ENCODE data around the gene SRP19.

Gene SRP19

DNA sequence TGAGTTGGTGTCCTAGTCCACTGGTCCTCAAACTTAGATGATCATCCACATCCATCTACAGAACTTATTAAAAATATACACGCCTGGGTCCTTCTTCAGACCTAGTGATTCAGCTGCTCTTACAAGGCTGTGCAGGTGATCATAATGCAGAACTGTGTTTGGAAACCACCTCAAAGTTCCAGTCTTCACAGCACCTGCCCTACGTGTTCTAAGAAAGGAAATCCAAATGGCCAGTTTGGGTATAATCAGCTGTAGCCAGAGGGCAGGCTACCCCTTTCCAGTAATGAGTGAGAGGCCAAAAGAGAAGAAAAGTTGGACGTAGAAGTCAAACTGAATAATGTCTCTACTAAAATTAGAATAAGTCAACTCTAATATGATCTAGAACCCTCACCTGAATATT lies 45.5 kb downstream of the SRP19 start:
- no peak for TF ChIP-seq ZFX (IDR thresholded peaks at IDR 0.05)
- TF ChIP-seq, protein P1, sequence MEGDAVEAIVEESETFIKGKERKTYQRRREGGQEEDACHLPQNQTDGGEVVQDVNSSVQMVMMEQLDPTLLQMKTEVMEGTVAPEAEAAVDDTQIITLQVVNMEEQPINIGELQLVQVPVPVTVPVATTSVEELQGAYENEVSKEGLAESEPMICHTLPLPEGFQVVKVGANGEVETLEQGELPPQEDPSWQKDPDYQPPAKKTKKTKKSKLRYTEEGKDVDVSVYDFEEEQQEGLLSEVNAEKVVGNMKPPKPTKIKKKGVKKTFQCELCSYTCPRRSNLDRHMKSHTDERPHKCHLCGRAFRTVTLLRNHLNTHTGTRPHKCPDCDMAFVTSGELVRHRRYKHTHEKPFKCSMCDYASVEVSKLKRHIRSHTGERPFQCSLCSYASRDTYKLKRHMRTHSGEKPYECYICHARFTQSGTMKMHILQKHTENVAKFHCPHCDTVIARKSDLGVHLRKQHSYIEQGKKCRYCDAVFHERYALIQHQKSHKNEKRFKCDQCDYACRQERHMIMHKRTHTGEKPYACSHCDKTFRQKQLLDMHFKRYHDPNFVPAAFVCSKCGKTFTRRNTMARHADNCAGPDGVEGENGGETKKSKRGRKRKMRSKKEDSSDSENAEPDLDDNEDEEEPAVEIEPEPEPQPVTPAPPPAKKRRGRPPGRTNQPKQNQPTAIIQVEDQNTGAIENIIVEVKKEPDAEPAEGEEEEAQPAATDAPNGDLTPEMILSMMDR (conservative IDR thresholded peaks at IDR 0.05): no peak
- H3K27ac ChIP-seq: no peak overlapping the region

DNA sequence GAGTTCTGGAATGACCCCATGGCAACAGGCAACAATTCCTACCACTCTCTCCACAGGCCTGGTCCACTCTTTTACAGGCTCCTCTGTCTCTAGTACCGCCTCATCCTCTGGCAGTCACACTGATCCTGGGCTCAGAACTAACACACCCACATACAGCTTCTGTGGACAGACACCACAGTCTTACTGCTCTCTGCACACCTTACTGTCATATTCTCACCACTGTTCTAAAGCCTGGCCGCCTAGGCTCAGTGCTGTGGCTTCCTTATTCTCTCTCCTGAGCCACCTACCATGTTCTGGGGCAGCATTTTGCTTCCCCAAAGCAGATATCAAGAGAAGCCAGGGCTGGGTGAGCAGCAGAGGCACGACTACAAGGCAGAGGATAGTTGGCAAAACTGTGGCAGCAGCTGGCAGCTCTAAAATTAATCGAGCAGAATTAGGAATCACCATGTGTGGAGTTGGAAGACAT lies 46.1 kb downstream of the SRP19 start:
- TF ChIP-seq, protein P1 (conservative IDR thresholded peaks at IDR 0.05): no peak
- TF ChIP-seq ZFX (IDR thresholded peaks at IDR 0.05): no peak

DNA sequence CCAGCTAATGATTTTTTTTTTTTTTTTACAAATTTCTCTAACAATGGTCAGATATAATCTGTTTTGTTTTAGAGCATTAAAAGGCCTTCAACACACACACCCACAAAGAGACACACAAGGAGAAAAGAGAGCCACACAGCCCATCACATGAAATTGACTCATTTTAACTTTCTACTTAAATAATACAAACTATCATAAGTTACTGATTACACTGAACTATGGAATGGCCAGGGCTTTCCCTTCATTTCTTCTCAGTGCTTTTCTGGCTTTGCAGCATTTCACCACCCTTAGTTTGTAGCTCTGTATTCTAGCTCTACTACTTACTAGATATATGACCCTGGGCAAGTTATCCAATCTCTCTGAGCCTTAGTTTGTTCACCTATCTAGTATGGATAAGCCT lies 47.8 kb downstream of the SRP19 start:
- TF ChIP-seq, protein P1 (conservative IDR thresholded peaks at IDR 0.05): no peak
- no peak for TF ChIP-seq ZFX (IDR thresholded peaks at IDR 0.05)

More for the DNA sequence above, 46.1 kb downstream of the SRP19 start:
- H3K27ac ChIP-seq: no peak overlapping the region

DNA sequence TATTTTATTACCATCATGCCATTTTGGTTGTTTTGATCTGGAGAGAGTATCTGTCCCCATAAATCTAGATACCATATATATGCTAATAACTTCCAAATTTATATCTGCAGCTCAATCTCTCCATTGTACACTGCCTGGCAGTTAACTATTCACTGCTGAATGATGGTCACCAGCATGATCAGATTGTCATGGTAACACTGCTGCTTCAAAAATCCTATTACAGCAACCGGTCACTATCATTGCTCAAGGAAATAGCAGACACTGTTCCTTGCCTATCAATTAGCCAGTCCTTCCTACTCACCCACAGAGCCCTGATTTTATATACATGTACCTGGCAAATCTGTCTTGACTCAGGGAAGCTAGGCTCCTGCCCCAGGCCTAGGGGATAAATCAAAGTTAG lies 49.4 kb downstream of the SRP19 start:
- TF ChIP-seq, protein P1 (conservative IDR thresholded peaks at IDR 0.05): no peak
- TF ChIP-seq ZFX (IDR thresholded peaks at IDR 0.05): no peak

More for the DNA sequence above, 47.8 kb downstream of the SRP19 start:
- no peak overlapping the region for H3K27ac ChIP-seq

DNA sequence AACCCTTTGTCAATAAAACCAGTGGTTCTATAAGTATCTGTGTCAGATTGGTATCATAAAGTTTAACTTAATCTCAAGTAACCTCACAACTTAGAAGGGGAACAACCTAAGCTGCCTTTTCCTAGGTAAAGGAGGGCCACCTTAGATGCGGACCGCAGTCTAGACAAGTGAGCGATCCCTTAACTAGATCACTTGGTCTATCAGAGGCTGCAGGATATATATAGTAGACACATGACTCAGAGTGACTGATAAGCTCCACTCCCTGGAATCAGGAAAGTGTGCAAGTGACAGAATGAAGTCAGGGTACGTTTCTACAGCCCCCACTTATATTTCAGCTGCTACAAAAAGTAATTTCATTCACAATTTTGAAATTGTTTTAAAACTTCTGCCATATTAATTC lies 53.5 kb downstream of the SRP19 start:
- TF ChIP-seq ZFX (IDR thresholded peaks at IDR 0.05): no peak
- TF ChIP-seq, protein P1 (conservative IDR thresholded peaks at IDR 0.05): no peak
- no peak overlapping the region for H3K27ac ChIP-seq

More for the DNA sequence above, 49.4 kb downstream of the SRP19 start:
- no peak overlapping the region for H3K27ac ChIP-seq

DNA sequence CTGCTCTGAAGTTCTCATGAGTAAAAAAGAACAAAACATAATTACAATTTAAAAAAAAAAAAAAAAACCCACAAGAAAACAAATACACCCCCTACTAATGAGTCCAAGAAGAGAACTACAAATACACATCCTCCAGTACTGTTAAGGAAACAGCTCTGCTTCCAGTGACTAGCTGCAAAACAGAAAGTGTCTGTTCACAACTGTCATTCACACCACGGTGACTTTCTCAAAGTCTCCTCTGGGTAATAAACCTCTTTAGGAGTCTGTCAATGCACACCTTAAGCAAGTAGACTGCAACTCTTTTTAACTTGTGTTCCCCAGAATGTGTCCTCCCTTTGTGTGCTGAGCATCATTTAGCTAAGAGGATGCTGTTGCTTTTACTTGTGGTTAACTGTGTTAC lies 54.7 kb downstream of the SRP19 start:
- TF ChIP-seq, protein P1 (conservative IDR thresholded peaks at IDR 0.05): no peak
- no peak for TF ChIP-seq ZFX (IDR thresholded peaks at IDR 0.05)
- no peak overlapping the region for H3K27ac ChIP-seq

DNA sequence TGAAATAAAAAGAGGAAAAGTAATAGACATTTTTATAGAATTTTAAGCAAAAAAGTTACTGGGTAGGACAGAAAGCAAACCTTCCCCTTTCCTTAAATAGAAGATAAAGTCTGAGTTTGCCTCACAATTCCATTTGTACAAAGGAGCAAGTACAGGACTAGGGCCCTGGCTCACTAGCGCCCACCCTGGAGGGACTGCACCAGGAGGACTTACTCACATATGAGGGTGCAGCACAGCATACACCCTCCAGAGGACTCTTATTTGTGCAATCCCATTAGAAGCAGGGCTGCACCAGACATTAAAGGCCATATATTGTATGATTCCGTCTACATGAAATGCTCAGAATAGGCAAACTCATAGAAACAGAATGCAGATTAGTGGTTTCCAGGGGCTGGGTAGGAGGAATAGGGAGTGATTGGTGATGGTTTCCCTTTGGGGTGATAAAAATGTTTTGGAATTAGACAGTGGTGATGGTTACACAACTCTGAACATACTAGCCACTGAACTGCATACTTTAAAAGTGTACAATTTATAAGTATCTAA lies 56.4 kb downstream of the SRP19 start:
- H3K27ac ChIP-seq: no peak overlapping the region
- TF ChIP-seq, protein P1 (conservative IDR thresholded peaks at IDR 0.05): peak; percentile 27
- no peak for TF ChIP-seq ZFX (IDR thresholded peaks at IDR 0.05)
